Keratinocyte (primary cell): ENCODE results near the gene GPATCH2.

ENCODE experiments used
- EZH2 ChIP-seq: IDR thresholded peaks from one replicate; pipeline ENCODE4 v1.6.1; 2012; ENCODE audit warnings: inconsistent platforms, mild to moderate bottlenecking, low read length, moderate library complexity
- TF ChIP-seq, protein P1 (sequence below), 3 experiments: IDR thresholded peaks in 1 of 3; conservative IDR thresholded peaks in 1 of 3; optimal IDR thresholded peaks in 1 of 3; 2 replicates in 2 of 3; 3 replicates in 1 of 3; pipeline versions ENCODE3 to v1.5.1; 2011; ENCODE audit warnings: low read length in 3 of 3, mild to moderate bottlenecking in 3 of 3, moderate library complexity in 2 of 3, control low read depth in 1 of 3, inconsistent platforms in 1 of 3; ENCODE audit not compliant: insufficient read depth in 2 of 3; ENCODE audit errors: extremely low read depth in 1 of 3

GRCh38 chr1:217425422-217425821, 205.5 kb downstream of the GPATCH2 start:
- TF ChIP-seq, protein P1, sequence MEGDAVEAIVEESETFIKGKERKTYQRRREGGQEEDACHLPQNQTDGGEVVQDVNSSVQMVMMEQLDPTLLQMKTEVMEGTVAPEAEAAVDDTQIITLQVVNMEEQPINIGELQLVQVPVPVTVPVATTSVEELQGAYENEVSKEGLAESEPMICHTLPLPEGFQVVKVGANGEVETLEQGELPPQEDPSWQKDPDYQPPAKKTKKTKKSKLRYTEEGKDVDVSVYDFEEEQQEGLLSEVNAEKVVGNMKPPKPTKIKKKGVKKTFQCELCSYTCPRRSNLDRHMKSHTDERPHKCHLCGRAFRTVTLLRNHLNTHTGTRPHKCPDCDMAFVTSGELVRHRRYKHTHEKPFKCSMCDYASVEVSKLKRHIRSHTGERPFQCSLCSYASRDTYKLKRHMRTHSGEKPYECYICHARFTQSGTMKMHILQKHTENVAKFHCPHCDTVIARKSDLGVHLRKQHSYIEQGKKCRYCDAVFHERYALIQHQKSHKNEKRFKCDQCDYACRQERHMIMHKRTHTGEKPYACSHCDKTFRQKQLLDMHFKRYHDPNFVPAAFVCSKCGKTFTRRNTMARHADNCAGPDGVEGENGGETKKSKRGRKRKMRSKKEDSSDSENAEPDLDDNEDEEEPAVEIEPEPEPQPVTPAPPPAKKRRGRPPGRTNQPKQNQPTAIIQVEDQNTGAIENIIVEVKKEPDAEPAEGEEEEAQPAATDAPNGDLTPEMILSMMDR (optimal IDR thresholded peaks at IDR 0.05 in 1 of 3, IDR thresholded peaks at IDR 0.05 in 1 of 3, conservative IDR thresholded peaks at IDR 0.05 in 1 of 3; ENCODE audit: extremely low read depth in 1 of 3, insufficient read depth in 2 of 3, low read length in 3 of 3): no peak
- no peak for TF ChIP-seq EZH2
